Nephron progenitor cell (in vitro differentiated cells): ENCODE measurements around the gene CLVS2.

ENCODE experiments used
- DNase-seq: peaks from one replicate; pipeline ENCODE4 v3.0.0; 2021
- H3K27ac Mint-ChIP-seq: 2 replicates; pipeline ENCODE4 v1.8.0; 2021; ENCODE audit warnings: mild to moderate bottlenecking, moderate library complexity, mixed read lengths
- H3K27me3 Mint-ChIP-seq: 2 replicates; pipeline ENCODE4 v1.8.0; 2021; ENCODE audit warnings: mild to moderate bottlenecking, low read depth, mixed read lengths; ENCODE audit not compliant: poor library complexity
- H3K36me3 Mint-ChIP-seq: 2 replicates; pipeline ENCODE4 v1.8.0; 2021; ENCODE audit warnings: low read depth, mixed read lengths
- H3K4me1 Mint-ChIP-seq: 2 replicates; pipeline ENCODE4 v1.8.0; 2021; ENCODE audit warnings: mixed read lengths
- H3K4me3 Mint-ChIP-seq: 2 replicates; pipeline ENCODE4 v1.8.0; 2021; ENCODE audit warnings: mild to moderate bottlenecking, moderate library complexity, mixed read lengths
- H3K9me3 Mint-ChIP-seq: 2 replicates; pipeline ENCODE4 v1.8.0; 2021; ENCODE audit warnings: mild to moderate bottlenecking, moderate library complexity, mixed read lengths
- TF ChIP-seq, protein P1 (sequence below): fragments of 200-600 bp; sonication (generic); IDR thresholded peaks from 2 replicates; pipeline ENCODE4 v1.5.0; 2021; ENCODE audit warnings: antibody characterized with exemption

CLVS2 gene

GRCh38 chr6:123053602-123054225 lies 57.7 kb downstream of the CLVS2 start:
- Mint-ChIP-seq H3K36me3 (no peaks in the 10 kb centered on the region), H3K4me1 (no peaks in the 10 kb centered on the region), H3K27ac (no peak overlapping the region), H3K4me3 (no peak overlapping the region), H3K27me3 (no peaks in the 10 kb centered on the region), H3K9me3 (no peaks in the 10 kb centered on the region)
- DNase-seq: no peak
- TF ChIP-seq, protein P1, sequence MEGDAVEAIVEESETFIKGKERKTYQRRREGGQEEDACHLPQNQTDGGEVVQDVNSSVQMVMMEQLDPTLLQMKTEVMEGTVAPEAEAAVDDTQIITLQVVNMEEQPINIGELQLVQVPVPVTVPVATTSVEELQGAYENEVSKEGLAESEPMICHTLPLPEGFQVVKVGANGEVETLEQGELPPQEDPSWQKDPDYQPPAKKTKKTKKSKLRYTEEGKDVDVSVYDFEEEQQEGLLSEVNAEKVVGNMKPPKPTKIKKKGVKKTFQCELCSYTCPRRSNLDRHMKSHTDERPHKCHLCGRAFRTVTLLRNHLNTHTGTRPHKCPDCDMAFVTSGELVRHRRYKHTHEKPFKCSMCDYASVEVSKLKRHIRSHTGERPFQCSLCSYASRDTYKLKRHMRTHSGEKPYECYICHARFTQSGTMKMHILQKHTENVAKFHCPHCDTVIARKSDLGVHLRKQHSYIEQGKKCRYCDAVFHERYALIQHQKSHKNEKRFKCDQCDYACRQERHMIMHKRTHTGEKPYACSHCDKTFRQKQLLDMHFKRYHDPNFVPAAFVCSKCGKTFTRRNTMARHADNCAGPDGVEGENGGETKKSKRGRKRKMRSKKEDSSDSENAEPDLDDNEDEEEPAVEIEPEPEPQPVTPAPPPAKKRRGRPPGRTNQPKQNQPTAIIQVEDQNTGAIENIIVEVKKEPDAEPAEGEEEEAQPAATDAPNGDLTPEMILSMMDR: no peak

GRCh38 chr6:123055256-123055655 lies 59.2 kb downstream of the CLVS2 start:
- Mint-ChIP-seq H3K27ac (no peak overlapping the region), H3K36me3 (no peaks in the 10 kb centered on the region), H3K9me3 (no peaks in the 10 kb centered on the region), H3K4me3 (no peak overlapping the region), H3K4me1 (no peaks in the 10 kb centered on the region), H3K27me3 (no peaks in the 10 kb centered on the region)
- no peak for DNase-seq
- TF ChIP-seq, protein P1: no peak

GRCh38 chr6:123062670-123063069 lies 66.6 kb downstream of the CLVS2 start:
- TF ChIP-seq, protein P1: no peak
- H3K36me3 Mint-ChIP-seq: no peaks in the 10 kb centered on the region
- no peak overlapping the region for H3K27ac Mint-ChIP-seq
- H3K27me3 Mint-ChIP-seq: no peaks in the 10 kb centered on the region
- no peak overlapping the region for H3K4me3 Mint-ChIP-seq
- no peaks in the 10 kb centered on the region for H3K4me1 Mint-ChIP-seq
- no peak for DNase-seq
- no peaks in the 10 kb centered on the region for H3K9me3 Mint-ChIP-seq

DNA sequence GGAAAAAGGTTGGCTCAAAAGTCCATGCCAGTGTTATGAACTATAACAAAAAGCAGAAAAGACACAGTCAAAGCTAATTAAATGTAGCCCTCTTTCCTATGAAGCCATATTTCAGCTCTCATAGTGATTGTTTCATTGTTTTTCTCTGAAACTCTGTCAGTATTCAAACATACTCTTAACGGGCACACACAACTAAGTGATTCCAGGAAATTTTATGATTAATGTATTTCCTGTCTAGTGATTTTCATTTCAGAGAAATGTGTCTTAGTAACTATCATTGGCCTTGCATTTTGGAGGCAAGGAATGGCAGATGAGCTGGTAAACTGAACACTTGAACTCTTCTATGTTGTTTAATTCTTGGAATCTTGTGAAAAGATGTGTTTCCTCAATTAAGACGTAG lies 68.0 kb downstream of the CLVS2 start:
- Mint-ChIP-seq H3K4me1 (no peaks in the 10 kb centered on the region), H3K27ac (no peak overlapping the region), H3K36me3 (no peaks in the 10 kb centered on the region), H3K9me3 (no peaks in the 10 kb centered on the region), H3K27me3 (no peaks in the 10 kb centered on the region), H3K4me3 (no peak overlapping the region)
- TF ChIP-seq, protein P1: no peak
- DNase-seq: no peak

DNA sequence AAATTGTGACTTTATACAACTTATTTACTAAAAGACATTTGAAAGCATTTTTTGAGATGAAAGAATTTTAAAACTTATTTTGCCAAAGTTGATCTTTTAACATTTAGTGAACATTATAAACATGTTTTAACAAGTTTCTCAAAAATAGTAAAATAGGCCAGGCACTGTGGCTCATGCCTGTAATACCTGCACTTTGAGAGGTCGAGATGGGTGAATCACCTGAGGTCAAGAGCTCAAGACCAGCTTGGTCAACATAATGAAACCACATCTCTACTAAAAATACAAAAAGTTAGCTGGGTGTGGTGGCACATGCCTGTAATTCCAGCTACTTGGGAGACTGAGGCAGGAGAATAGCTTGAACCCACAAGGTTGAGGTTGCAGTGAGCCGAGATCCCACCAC lies 78.6 kb downstream of the CLVS2 start:
- Mint-ChIP-seq H3K4me3 (no peak overlapping the region), H3K9me3 (no peaks in the 10 kb centered on the region), H3K27me3 (no peaks in the 10 kb centered on the region), H3K36me3 (no peaks in the 10 kb centered on the region), H3K27ac (no peak overlapping the region), H3K4me1 (no peaks in the 10 kb centered on the region)
- TF ChIP-seq, protein P1: no peak
- no peak for DNase-seq

DNA sequence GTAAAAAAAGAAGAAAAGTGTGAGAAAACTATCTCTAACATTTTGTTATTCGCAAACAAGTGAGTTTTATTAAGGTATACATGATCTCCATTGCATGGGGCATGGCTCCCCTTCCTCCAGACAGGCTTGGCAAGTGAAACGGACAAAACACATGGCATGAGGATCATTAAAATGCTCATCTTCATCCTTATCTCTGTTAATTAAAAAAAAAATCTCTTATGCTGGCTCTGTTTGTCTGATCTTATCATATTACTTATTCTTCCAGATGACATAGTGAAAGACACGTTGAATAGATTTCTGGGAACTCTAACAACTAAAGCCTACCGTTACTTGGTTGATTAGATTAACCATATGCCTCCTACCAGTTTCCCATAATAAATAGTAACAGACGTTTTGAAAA lies 89.4 kb downstream of the CLVS2 start:
- no peaks in the 10 kb centered on the region for H3K9me3 Mint-ChIP-seq
- H3K4me1 Mint-ChIP-seq: peaks cover 4% of the 10 kb centered on the region
- no peaks in the 10 kb centered on the region for H3K36me3 Mint-ChIP-seq
- TF ChIP-seq, protein P1: no peak
- H3K27me3 Mint-ChIP-seq: no peaks in the 10 kb centered on the region
- H3K27ac Mint-ChIP-seq: no peak overlapping the region
- H3K4me3 Mint-ChIP-seq: no peak overlapping the region
- DNase-seq: no peak
